HG03571 (cell line): ENCODE data around the gene DCTN4.

Source experiments
- ATAC-seq: cut with Tn5 transposase; IDR thresholded peaks from one replicate; pipeline ENCODE4 v1.9.1; 2021; ENCODE audit not compliant: unreplicated experiment

DCTN4 gene

GRCh38 chr5:150672237-150672883 is 86.5 kb downstream of the DCTN4 start:
- ATAC-seq, result no peak

DNA sequence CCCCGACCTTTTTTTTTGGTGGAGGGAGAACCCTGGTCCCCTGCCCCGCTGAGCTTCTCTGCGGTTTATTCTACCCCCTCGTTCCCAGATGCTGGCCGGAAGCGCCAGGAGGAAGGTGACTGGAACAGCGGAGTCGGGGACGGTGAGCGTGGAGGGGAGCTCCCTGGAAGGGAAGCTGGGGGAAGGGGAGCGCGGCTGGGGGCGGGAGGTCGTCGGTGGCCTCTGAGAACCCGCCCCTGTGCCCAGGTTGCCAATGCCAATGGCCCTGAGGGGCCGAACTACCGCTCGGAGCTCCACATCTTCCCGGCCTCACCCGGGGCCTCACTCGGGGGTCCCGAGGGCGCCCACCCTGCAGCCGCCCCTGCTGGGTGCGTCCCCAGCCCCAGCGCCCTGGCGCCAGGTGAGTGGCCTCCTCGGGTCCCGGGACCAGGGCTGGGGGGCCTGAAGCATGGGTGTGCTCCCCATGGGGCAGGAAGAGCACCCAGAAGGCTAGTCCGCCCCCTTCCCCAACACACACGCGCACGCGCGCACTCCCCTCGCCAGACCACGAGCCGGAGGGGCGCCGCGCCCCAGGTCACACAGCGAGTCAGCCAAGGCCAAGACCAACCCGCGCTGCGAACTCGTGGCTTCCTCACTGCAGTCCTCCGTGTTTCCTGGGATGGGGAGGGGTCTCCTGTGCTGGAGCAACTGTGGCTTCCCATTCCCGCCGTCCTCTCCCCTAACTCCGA is 87.1 kb downstream of the DCTN4 start:
- ATAC-seq, result no peak

DNA sequence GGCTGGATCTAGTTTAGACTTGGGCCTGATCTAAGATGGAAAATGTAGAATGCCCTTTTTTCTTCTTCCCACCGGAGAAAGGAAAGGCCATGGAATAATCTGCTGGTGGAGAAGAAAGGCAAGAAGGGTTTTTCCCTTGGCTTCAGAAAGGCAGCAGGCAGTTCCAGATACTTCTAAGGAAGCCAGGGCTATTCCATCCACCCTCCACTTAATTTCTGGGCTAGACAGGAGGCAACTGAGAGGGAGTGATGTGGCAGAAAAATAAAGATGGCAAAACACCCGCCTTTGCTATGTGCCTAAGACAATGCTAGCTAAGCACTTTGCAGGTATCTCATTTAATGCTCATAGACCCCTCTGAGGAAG is 87.9 kb downstream of the DCTN4 start:
- ATAC-seq, result no peak

GRCh38 chr5:150670275-150670947 is 88.4 kb downstream of the DCTN4 start:
- no peak for ATAC-seq

GRCh38 chr5:150665044-150665443 is 93.8 kb downstream of the DCTN4 start:
- ATAC-seq, result no peak

GRCh38 chr5:150663936-150664335 is 94.9 kb downstream of the DCTN4 start:
- no peak for ATAC-seq

DNA sequence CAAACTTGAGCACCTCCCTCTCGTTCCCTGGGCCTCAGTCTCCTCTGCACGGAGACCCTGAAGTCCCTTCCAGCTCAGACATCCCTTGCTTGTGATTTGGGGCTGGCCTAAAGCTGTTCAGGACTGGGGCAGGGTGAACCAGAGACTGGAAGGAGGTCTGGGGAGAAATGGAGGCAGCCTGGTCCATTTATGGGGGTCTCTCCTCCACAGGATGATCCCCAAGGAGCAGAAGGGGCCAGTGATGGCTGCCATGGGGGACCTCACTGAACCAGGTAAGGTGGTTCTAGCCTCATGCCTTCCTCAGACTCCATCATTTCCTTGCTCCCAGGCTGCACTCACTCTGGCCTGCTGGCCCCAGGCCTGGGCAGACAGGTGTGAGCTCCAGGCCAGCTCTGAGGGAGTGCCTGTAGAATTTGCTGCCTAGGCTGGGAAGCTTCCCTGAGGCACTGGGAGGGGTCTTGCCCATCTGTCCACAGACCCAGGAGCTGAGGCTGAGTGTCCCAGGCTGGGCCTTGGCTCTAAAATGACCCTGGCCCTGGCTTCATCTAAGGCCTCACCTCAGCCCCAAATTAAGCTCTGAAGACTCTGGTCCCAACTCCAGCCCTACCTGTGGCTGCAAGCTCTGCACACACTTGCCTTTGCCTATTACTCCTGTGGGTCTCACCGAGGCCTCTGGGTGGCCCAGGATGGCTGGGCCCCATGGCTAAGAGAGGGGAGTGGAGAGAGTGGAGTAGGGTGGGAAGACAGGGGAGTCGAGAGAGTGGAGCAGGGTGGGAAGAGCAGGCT is 95.9 kb downstream of the DCTN4 start:
- no peak for ATAC-seq

- no peak for ATAC-seq
Observed at GRCh38 chr5:150661821-150662596, 96.8 kb downstream of the DCTN4 start.

GRCh38 chr5:150661086-150661485 is 97.7 kb downstream of the DCTN4 start, which contains the start of gene MYOZ3:
MYOZ3 (plus strand) TSS chr5:150661251; CDS start chr5:150662942, 1,691 bp downstream.
- ATAC-seq, result no peak

GRCh38 chr5:150660108-150660831 is 98.5 kb downstream of the DCTN4 start:
- ATAC-seq, result no peak

DNA sequence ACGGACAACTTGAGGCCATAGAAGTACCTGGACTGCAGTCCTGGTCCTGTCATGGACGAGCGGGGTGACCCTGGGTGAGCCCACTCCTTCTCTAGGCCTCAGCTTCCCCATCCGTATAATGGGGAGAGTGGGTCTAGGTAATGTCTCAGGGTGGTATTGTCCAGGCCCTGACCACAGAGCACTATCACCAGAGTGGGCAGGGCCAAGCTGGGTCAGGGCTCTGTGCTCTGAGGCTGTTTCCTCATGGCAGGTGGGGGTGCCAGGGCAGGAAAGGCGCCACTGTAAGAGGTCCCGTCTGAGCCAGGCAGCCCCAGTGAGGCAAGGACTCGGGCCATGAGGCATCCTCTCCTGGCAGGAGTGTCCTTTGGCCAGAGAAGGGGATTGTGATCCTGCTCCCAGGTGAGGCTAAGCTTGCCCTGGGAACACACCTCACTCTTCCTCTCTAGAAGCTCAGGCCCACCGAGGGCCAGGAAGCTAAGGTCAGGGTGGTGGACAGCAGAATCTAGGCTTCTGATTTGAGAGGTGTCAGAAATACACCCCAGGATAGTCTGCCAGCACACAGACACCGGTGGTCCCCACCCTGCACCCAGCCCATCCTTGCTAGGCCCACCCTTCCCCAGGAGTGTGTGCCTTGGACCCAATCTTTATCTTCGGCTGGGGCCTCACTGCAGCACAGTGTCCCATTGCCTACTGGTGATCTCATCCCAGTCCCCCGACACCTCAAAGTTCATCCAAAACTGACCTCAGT is 99.3 kb downstream of the DCTN4 start:
- ATAC-seq, result no peak

DNA sequence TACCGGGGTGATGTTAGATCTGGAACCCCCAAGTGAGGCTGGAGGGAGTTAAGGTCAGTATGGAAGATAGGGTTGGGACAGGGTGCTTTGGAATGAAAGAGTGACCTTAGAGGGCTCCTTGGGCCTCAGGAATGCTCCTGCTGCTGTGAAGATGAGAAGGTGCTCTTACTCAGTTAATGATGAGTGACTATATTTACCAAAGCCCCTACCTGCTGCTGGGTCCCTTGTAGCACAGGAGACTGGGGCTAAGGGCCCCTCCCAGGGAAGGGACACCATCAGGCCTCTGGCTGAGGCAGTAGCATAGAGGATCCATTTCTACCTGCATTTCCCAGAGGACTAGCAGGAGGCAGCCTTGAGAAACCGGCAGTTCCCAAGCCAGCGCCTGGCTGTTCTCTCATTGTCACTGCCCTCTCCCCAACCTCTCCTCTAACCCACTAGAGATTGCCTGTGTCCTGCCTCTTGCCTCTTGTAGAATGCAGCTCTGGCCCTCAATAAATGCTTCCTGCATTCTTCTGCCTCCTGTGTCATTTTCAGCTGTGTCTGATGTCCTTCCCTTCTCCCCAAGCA is 100.0 kb downstream of the DCTN4 start:
- no peak for ATAC-seq
